M059J (cell line): ENCODE measurements around the gene GATA2. TPM values are rescaled to one million over a fixed set of nuclear protein-coding genes. Genes with fewer than 3 reads are reported as not detected.
A peak's percentile ranks its signal among the peaks of the same experiment; 100 is the strongest.

Source experiments
- DNase-seq: peaks from one replicate; pipeline ENCODE4 v3.0.0-alpha.2; 2012; ENCODE audit warnings: low read depth
- total RNA-seq: library from RNA; depleted of rRNA; stranded (reverse); fragments of >200 nt; shearing (Covaris generic); gene quantifications from 2 replicates; pipeline ENCODE4 v1.2.3, GENCODE V29; 2014

The GATA2 gene
- total RNA-seq, 1 experiment from 2014 or later = 36.3 TPM

GRCh38 chr3:128502712-128503111, 9.7 kb upstream of the GATA2 start:
- DNase-seq = no peak

- DNase-seq = no peak
Observed at GRCh38 chr3:128501431-128501830, 8.4 kb upstream of the GATA2 start.

GRCh38 chr3:128500556-128500955, 7.6 kb upstream of the GATA2 start:
- no peak for DNase-seq

DNA sequence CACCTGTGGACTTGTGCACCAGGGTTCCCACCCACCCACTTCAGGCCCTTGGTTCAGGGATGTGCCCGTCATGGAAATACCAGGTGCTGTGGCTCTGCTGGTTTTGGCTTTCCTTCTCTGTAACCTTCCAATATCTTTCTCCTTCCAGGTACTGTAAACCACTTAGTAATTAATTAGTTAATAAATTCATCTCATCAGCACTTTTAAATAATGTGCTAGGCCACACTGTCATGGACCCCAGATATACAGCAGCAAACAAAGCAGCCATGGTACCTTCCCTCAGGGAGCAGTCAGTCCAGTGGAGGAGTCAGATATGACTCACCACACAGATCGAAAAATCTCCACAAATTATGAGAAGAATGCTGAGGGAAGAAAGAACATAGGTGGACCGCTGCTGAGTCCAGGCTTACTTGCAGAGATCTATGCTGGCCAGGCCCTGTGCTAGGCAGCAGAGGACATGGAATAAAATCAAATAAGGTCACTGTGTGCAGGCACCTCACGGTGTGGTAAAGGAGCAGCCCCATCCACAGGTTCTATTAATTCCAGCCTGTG, 6.8 kb upstream of the GATA2 start:
- DNase-seq = peak; percentile 65

DNA sequence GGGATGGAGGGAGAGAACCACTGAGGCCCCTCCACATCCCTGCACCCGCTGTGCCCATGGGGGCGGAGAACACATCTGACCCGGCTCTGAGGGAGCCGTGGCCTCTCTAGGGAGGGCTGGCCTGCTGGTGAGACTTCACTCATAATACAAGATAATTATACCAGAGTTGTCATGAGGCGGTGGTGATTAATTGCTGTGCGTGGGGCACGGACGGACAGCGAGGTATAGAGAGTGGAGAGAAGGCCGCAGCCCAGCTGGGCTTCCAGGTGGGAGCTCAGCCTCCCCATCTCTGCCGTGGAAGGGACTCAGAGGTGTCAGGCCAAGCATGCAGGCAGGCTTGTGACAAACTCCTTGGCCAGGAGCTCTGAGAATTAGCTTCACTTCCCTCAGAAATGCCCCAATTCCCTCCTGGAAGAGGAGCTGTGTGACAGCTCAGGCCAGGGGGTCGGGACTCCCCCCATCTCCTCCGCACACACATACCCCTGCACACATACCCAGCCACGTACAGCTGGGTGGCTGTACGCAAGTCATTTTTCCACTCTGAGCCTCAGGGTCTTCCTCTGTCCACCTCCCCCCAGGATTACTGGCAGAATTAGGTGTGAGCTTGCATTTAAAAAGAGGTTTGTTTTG, 6.0 kb upstream of the GATA2 start:
- no peak for DNase-seq

GRCh38 chr3:128498127-128498626, 5.2 kb upstream of the GATA2 start:
- no peak for DNase-seq

- DNase-seq = peak; percentile 75
Observed at GRCh38 chr3:128497305-128498126, 4.5 kb upstream of the GATA2 start.

DNA sequence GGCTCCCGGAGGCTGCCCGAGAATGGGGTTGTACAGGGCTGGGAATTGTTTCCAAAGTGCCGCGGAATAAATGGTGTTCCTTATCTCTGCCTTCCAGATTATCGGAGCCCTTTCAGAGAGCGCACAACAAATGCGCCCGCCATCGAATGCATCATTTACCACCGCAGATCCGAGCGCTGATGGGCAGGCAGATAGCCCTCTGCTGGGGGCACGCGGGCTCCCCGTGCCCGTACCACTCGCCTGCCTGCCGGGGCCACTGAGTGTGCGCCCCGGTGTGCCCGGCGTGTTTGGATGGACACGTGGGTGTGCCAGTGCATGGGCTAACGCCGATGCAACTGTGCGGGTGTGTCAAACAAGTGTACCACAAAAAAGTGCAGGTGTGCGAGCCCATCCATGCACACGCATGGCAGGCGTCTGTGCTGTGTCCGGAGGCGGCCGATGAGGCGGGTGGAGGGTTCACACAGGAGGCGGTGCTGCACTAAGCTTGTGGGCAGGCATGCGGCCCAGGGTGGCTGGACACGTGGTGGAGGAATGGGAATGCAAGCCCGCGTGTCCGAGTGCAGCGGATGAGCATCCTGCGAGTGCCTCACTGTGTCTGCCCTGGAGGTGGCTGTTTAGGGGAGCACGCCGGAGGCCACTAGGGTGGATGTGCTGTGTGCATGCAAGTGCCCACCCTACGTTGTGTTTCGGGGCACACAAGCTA, 3.8 kb upstream of the GATA2 start:
- DNase-seq = peak; percentile 68

DNA sequence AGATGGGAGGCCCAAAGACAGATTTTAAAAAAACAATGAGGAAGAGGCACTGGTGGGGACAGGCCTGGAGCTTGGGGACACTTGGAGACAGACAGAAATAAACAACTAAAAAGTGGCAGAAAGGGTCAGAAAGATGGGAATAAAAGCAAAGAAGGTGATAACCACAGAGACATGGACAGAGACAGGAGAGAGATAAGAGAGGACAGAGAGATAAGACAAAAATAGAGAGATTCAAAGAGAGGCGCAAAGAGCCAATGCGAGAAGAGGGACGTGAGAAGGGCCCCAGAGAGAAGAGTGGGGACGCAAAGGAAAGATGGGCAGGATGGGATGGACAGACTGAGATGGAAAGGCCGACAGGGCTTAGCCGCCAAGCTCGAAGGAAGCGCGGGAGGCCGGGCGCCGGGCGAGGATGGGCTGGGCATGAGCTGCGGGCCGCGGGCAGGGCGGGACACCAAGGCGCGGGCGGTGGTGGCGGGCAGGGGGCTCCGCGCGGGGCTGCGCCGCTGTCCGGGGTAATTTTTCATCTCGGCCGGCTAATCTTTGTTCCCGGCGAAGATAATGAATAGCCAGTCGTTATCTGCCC, 3.1 kb upstream of the GATA2 start:
- DNase-seq = no peak

GRCh38 chr3:128495435-128495970, 2.5 kb upstream of the GATA2 start:
- peak; percentile 24 for DNase-seq

- DNase-seq = no peak
Observed at GRCh38 chr3:128494367-128494650, 1.3 kb upstream of the GATA2 start.

GRCh38 chr3:128493570-128494366, 767 bp upstream of the GATA2 start:
- DNase-seq = no peak

DNA sequence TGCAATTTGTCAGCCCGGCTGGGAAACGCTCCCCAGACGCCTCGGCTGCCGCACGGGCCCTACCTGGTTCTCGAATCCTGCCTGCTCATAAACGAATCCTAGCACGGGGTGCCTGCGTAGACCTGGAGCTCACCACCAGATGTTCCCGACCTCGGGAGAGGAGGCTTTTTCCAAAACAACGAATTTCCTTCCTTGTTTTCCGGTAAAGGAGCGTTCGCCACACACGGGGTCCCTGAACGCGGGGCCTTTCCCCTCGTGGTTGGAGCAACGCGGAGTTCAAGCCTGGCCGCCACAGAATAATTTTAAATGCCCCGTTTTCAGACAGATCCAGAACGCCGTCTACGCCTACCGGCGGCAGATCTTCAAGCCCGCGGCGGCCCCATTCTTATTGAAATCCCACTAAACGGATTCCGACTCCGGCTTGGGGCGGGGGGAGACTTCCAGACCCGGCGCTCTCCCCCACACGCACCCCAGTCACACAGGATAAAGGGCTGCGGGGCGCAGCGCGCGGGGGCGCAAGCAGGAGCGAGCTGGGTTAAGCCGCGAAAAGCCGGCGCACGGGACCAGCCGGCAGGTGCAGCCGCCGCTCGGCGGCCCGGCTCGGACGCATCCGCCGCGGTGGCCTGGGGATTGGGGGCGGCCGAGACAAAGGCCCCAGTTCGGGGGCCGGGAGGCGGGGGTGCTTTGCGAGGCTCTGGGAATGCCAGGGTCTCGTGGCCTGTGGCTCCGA, 895 bp downstream of the GATA2 start:
- DNase-seq = no peak

DNA sequence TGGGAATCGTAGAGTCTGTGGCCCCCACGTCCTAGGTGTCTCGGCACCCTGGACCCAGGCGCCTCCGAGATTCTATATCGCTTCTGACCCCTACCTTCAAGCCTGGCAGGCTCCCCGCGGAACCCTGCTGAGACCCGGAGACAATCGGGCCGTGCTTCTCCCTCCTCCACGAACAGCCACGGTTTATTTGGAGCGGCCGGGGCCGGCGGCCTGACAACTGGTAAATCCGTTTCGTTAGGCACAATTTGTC, 1.4 kb downstream of the GATA2 start:
- DNase-seq = no peak

- no peak for DNase-seq
Observed at GRCh38 chr3:128490915-128491690, 1.9 kb downstream of the GATA2 start.

GRCh38 chr3:128490650-128490914, 2.4 kb downstream of the GATA2 start:
- no peak for DNase-seq

DNA sequence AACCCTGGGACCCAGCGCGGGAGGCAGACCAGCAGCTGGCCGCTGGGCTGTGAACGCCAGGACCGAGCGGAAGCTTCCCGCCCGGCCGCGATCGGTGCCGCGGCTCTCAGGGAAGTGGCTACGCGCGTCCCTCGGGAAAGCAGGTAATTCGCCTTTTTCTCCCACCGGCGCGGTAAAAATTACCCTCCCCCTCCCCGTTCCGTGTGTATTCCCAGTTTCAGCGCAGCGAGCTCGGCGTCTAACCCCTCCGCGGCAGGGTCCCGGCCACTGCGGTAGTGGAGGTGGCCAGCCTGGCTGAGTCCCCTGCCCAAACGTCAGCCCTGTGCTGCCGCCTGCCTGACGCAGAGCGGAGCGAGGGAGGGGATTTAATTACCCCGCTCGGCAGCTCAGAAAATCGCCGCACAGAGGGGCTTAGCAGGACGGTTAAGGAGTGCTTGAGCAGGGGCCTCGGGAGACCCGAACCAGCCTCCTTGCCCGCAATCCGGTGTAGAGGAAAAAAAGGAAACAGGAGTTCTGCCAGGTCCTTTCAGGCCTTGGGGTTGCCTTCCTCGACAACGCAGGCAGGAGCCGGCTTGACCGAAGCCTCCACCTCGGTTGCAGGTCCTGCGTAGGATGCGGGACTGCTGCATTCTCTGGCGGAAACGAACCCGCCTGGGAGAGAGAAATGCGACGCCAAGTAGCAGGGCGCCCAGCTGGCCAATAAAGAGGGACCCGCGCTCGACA, 2.9 kb downstream of the GATA2 start:
- DNase-seq = peak; percentile 59

DNA sequence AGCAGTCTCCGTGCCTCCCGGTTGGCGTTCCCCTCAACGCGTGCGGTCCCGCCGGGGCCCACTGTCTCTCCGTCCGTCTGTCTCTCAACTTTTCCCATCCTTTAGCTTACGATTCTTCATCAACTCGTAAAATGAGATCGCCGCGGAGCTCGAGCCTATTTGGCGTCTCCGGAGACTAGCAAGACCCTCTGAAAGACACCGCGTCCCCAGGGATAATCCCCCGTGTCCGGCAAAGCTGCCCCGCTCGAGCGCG, 3.4 kb downstream of the GATA2 start:
- DNase-seq = no peak

DNA sequence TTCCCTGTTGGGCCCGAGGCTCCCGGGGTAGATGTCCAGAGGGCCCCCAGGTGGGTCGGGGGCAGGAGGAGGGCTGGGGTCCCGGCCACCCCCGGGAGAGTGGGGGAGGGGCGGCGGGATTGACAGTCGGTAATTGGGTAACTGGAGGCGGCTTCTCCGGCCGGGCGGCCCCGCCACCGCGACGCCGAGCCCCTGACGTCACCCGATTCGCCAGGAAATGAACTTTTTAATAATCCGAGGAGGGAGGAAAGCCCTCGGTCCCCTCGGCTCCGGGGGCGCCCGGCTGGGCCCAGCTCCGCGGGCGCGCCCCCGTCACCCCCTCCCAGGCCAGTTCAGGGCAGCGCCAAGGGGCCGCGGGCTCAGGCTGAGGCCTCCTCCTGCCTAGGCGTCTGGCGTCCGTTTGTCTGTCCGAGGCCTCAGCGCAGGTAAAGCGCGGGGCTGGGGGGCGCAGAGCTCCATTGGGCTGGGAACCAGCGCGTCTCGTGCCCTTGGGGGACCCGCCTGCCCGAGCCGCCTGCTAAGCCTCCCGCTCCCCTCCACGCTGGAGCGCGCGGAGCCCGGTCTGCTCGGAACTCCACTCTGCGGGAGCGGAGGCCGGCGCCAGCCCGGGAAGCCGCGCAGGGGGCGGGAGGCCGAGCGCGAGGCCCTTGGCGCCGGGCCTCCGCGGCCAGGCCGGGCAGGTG, 3.9 kb downstream of the GATA2 start:
- DNase-seq = peak; percentile 80
